GM10847 (cell line): ENCODE measurements around the gene MAPK6.

Source experiments
- POLR2A ChIP-seq: IDR thresholded peaks from 2 replicates; pipeline ENCODE4 v1.6.1; 2011; ENCODE audit not compliant: insufficient read length; ENCODE audit errors: extremely low read depth

MAPK6 gene

GRCh38 chr15:52105846-52106245 lies 86.8 kb downstream of the MAPK6 start:
- no peak for TF ChIP-seq POLR2A

- TF ChIP-seq POLR2A = no peak
These were observed 87.6 kb downstream of the MAPK6 start for GRCh38 chr15:52106641-52107040.

DNA sequence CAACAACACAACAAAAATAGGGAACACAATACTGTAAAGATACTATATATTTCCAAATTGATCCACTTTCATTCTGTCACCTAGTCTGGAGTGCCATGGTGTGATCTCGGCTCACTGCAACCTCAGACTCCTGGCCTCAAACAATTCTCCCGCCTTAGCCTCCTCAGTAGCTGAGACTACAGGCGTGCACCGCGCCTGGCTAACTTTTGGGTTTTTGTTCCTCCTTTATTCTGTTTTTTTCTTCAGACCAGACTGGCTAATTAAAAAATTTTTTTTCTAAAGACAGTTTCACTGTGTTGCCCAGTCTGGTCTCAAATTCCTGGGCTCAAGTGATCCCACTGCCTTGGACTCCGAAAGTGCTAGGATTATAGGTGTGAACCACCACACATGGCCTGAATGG lies 88.2 kb downstream of the MAPK6 start:
- TF ChIP-seq POLR2A = no peak

DNA sequence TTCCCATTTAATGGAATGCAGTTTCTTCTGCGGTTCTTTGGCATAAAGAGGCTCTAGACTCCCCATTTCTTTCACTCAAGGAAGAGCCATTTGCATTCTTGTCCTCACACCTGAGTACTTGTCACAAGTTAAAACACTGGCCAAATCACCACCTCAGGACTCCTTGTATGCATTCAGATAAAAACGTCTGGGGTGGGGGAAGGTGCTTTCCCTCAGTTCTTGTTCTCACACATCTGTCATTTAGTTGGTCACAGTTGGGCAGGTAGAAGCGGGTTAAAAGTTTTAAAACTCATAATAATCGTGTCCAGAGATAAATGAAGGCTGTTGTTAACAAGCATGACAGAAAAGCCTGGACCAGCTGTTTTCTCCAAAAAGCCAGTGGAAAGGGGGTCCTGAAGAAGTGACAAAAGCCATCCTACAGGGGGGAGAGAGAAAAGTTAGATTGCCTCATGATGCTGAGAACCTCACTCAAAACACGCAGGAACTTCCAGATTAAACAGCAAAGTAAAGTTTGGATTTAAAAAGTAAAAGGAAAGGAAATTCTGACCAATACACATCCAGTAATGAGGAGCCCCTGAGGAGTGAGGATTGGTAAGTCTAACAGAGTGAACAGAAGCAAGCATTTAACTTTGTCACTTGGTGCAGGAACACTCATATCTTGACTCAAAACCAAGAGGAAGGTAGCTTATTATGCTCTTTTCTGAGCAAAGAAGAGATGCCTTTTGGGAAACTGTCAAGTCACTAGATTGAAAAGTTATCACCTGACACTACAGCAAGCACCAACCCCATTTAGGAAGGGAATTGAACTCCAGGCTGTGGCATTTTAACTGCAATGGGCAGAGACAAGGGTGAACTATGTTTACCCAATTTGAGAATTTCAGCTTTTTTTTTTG lies 90.8 kb downstream of the MAPK6 start:
- TF ChIP-seq POLR2A = no peak

DNA sequence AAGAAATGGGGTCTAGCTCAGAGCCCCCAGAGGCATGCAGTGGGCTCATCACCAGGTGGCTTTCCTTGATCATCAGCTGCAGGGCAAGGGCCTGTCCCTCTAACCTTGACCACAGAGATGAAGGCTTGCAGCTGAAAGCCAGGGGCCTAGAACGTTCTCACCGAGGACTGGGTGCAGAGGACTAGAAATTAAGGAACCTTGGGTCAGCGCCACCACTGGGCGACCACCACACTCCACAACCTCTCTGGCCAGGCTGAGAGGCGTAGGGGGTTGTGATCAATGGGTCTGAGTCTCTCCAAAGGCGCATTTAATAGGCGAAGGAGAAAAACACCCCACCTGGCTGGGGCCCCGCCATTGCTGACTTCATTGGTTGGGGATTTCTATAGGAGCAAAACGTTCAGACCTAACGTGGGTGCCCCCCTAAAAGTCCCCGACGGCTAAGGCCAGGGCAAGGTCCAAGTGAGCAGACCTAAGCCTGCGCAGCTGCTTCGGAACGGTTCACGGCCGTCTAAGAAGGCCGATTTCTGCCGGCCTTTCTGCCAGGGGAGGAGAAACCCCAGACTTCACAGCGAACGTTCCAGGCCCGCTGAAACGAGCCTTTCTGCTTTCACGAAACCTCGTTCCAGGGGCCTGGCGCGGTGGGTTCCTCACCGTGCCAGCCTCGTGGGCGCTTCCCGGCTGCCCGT lies 92.6 kb downstream of the MAPK6 start:
- no peak for TF ChIP-seq POLR2A

DNA sequence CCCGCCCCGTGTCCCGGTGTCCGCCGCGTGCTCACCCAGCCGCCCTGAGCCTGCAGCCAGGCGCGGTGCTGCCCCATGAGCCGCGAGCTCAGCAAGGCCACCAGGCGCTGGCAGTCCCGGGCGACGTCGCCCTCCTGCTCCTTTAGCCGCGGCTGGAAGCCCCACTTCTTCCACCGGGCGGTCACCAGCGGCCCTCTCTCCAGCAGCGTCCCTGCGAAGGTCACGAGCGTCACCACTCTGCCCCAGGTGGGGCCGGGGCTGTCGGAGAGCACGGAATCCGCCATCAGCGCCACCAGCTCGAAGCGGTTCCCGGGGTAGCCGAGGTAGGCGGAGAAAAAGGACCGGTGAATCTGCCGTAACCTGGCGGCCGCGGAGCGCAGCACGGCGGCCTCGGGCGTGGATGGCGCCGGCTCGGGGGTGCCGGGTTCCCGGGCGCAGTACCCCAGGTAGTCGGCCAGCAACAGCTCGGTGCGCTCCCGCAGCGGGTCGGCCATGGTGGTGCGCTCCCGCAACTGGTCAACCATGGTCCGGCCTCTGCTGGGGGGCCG lies 93.3 kb downstream of the MAPK6 start:
- TF ChIP-seq POLR2A = no peak

DNA sequence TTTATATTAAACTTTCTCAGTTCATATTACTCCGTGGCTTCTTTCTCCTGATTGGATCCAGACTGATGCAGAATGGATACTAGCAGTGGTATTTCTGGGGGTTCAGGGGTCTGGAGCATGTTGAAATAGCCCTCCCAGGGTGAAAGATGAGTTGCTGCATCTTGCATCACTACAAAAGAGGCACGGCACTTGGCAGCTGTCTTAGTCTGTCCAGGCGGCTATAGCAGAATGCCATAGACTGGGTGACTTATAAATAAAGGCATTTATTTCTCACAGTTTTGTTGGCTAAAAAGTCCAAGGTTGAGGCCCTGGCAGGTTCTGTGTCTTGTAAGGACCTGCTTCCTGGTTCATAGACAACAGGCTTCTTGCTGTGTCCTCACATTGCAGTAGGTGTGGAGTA lies 94.2 kb downstream of the MAPK6 start:
- no peak for TF ChIP-seq POLR2A

GRCh38 chr15:52113708-52114107 lies 94.7 kb downstream of the MAPK6 start:
- TF ChIP-seq POLR2A = no peak

DNA sequence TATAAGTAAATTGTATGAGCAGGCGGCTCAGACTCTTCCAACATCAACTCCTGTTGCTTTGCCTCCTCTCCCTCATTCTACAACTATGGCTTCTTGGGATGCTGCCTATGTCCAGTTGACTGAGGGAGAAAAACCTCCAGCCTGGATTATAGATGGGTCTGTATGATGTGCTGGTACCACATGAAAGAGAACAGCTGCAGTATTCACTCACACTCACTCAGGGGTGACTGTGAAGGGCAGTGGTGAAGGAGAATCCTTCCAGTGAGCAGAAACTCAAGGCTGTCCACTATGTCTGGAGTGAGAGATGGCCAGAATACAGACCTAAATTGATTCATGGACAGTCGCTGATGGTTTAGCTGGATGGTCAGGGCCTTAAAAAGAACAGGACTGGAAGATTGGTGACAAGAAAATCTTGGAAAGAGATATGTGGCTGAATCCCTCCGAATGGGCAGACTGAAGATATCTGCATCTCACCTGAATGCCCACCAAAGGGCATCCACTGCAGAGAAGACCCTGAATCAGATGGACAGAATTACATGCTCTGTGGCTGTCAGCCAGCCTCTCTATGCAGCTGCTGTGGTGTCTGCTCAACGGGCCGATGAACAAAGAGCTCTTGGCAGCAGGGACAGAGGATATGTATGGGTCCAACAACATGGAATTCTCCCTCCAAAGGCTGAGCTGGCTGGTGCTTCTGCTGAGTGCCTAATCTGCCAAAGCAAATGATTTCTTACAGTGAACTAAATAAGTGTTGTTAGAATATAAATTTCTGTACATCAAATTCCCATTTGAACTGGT lies 95.4 kb downstream of the MAPK6 start:
- TF ChIP-seq POLR2A = no peak

DNA sequence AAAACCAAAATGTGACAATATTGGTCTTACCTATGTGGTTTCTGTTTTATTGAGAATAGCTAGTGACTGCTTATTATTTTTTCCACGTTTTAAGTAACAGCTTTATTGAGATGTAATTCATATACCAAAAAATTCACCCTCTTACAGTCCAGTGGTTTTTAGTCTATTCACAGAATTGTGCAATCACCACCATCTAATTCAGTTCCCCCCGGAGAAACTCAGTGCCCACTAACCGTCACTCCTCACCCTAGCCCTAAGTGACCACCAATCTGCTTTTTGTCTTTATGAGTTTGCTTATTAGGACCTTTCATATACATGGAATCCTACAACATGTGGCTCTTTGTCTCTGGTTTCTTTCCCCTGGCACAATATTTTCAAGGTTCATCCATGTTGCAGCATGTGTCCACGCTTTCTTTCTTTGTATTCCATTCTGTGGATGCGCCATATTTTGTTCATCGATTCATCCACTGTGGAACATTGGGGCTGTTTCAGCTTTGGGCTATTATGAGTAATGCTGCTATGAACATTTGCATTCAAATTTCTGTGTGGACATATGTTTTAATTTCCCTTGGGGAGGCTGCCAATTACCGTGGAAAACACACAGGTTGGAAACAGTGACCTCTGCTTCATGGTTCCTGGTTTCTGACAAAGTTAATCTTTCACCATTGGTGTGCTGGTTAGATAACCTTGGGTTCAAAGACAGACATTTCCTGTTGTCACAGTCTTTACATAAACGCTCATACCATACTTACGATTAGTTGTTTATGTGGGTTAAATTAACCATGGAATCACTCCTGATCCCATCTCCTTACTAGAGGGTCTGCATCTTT lies 96.8 kb downstream of the MAPK6 start:
- TF ChIP-seq POLR2A = no peak
